ENCODE data around the gene PSMA5. TPM values are rescaled to one million over a fixed set of nuclear protein-coding genes. Genes with fewer than 3 reads are reported as not detected.

The PSMA5 gene
- total RNA-seq, 4 donors from 2014 or later = 15.1 to 46.0 (median 30.3) TPM

- no peak for TF ChIP-seq CTCF (IDR thresholded peaks at IDR 0.05; ENCODE audit: low read depth)
Observed at GRCh38 chr1:109398343-109399225, 27.7 kb downstream of the PSMA5 start.

GRCh38 chr1:109397581-109398342 is 28.5 kb downstream of the PSMA5 start, which contains the start of gene SORT1:
Gene SORT1 (minus strand): TSS chr1:109397918. CDS start chr1:109397892, 26 bp downstream.
- no peak for TF ChIP-seq CTCF (IDR thresholded peaks at IDR 0.05; ENCODE audit: low read depth)

- no peak for TF ChIP-seq CTCF (IDR thresholded peaks at IDR 0.05; ENCODE audit: low read depth)
Observed at GRCh38 chr1:109396871-109397580, 29.2 kb downstream of the PSMA5 start.

- no peak for TF ChIP-seq CTCF (IDR thresholded peaks at IDR 0.05; ENCODE audit: low read depth)
Observed at GRCh38 chr1:109396513-109396839, 29.8 kb downstream of the PSMA5 start.

GRCh38 chr1:109395602-109396512 is 30.4 kb downstream of the PSMA5 start:
- no peak for TF ChIP-seq CTCF (IDR thresholded peaks at IDR 0.05; ENCODE audit: low read depth)

- no peak for TF ChIP-seq CTCF (IDR thresholded peaks at IDR 0.05; ENCODE audit: low read depth)
Observed at GRCh38 chr1:109394591-109395281, 31.5 kb downstream of the PSMA5 start.

Data from subcutaneous adipose tissue (tissue), 4 donors.